BLaER1 treated with 17β-estradiol and CSF1 and Interleukin-3, amounts not matched to agents 10 nM and 100 nM (cell line): Measurements from ENCODE around the gene IL20.

Experiments used
- H3K27ac ChIP-seq, 11 experiments: shearing (Covaris generic); formaldehyde crosslinking; 2 replicates each; pipeline ENCODE4 v1.8.1; 2022
- H3K27me3 ChIP-seq, 11 experiments: shearing (Covaris generic); formaldehyde crosslinking; 2 replicates each; pipeline ENCODE4 v1.8.1; 2022
- H3K36me3 ChIP-seq, 11 experiments: shearing (Covaris generic); formaldehyde crosslinking; 2 replicates each; pipeline ENCODE4 v1.8.1; 2022
- H3K4me1 ChIP-seq, 10 experiments: shearing (Covaris generic); formaldehyde crosslinking; 2 replicates each; pipeline ENCODE4 v1.8.1; 2022
- H3K4me2 ChIP-seq, 11 experiments: shearing (Covaris generic); formaldehyde crosslinking; 2 replicates each; pipeline ENCODE4 v1.8.1; 2022
- H3K4me3 ChIP-seq, 10 experiments: shearing (Covaris generic); formaldehyde crosslinking; 2 replicates each; pipeline ENCODE4 v1.8.1; 2022
- H3K9ac ChIP-seq, 11 experiments: shearing (Covaris generic); formaldehyde crosslinking; 2 replicates each; pipeline ENCODE4 v1.8.1; 2022
- H3K9me3 ChIP-seq, 11 experiments: shearing (Covaris generic); formaldehyde crosslinking; replicated peaks in 1 of 11; 2 replicates each; pipeline ENCODE4 v1.8.1; 2022
- H4K20me1 ChIP-seq, 11 experiments: shearing (Covaris generic); formaldehyde crosslinking; 2 replicates each; pipeline ENCODE4 v1.8.1; 2022
- Cebpa-rat ChIP-seq, 11 experiments: shearing (Covaris generic); IDR thresholded peaks; 2 replicates each; pipeline ENCODE4 v1.8.1; 2022

Gene IL20

GRCh38 chr1:206898089-206898914 lies 32.9 kb downstream of the IL20 start:
- Histone ChIP-seq H3K4me1 (peaks cover 0 to 20% (median 11%) of the 10 kb centered on the region in 10 experiments; a peak in 15 of 20 replicates), H3K4me3 (no peak overlapping the region), H3K9me3 (no peaks in the 10 kb centered on the region), H3K9ac (no peak overlapping the region), H4K20me1 (no peaks in the 10 kb centered on the region; a peak in 1 of 22 replicates), H3K27ac (no peak overlapping the region), H3K36me3 (peaks cover 0 to 15% (median 7%) of the 10 kb centered on the region in 11 experiments; a peak in 15 of 22 replicates), H3K4me2 (no peak overlapping the region), H3K27me3 (peaks cover 0 to 5% (median 0%) of the 10 kb centered on the region in 11 experiments; a peak in 1 of 22 replicates)
- no peak for TF ChIP-seq Cebpa-rat (IDR thresholded peaks at IDR 0.05)

GRCh38 chr1:206898915-206899431 lies 33.5 kb downstream of the IL20 start:
- no peak overlapping the region for H3K4me2 ChIP-seq

GRCh38 chr1:206899717-206900116 lies 34.3 kb downstream of the IL20 start:
- TF ChIP-seq Cebpa-rat (IDR thresholded peaks at IDR 0.05) = no peak
- H3K27ac ChIP-seq = no peak overlapping the region
- no peak overlapping the region for H3K9ac ChIP-seq
- no peaks in the 10 kb centered on the region; a peak in 1 of 22 replicates for H3K27me3 ChIP-seq
- no peak overlapping the region for H3K4me2 ChIP-seq
- H3K36me3 ChIP-seq = peaks cover 12 to 30% (median 22%) of the 10 kb centered on the region in 11 experiments; a peak in 20 of 22 replicates
- no peaks in the 10 kb centered on the region; a peak in 1 of 22 replicates for H4K20me1 ChIP-seq
- peaks cover 0 to 20% (median 12%) of the 10 kb centered on the region in 10 experiments; a peak in 15 of 20 replicates for H3K4me1 ChIP-seq
- H3K4me3 ChIP-seq = no peak overlapping the region
- H3K9me3 ChIP-seq = no peaks in the 10 kb centered on the region

More at GRCh38 chr1:206898915-206899431, 33.5 kb downstream of the IL20 start:
- H3K27me3 ChIP-seq = peaks cover 0 to 2% (median 0%) of the 10 kb centered on the region in 11 experiments; a peak in 1 of 22 replicates
- peaks cover 5 to 22% (median 14%) of the 10 kb centered on the region in 11 experiments; a peak in 17 of 22 replicates for H3K36me3 ChIP-seq
- H3K27ac ChIP-seq = no peak overlapping the region
- no peak overlapping the region for H3K9ac ChIP-seq
- no peaks in the 10 kb centered on the region; a peak in 1 of 22 replicates for H4K20me1 ChIP-seq
- H3K9me3 ChIP-seq = no peaks in the 10 kb centered on the region
- no peak overlapping the region for H3K4me3 ChIP-seq
- TF ChIP-seq Cebpa-rat (IDR thresholded peaks at IDR 0.05) = no peak
- peaks cover 0 to 20% (median 11%) of the 10 kb centered on the region in 10 experiments; a peak in 15 of 20 replicates for H3K4me1 ChIP-seq

- H3K9me3 ChIP-seq = no peaks in the 10 kb centered on the region
- no peak overlapping the region for H3K27ac ChIP-seq
- H3K4me3 ChIP-seq = no peak overlapping the region
- H3K9ac ChIP-seq = no peak overlapping the region
- H3K36me3 ChIP-seq = peaks cover 16 to 34% (median 26%) of the 10 kb centered on the region in 11 experiments; a peak in 20 of 22 replicates
- no peaks in the 10 kb centered on the region; a peak in 1 of 22 replicates for H4K20me1 ChIP-seq
- H3K4me1 ChIP-seq = peaks cover 4 to 22% (median 17%) of the 10 kb centered on the region in 10 experiments; a peak in 17 of 20 replicates
- no peak overlapping the region for H3K4me2 ChIP-seq
- H3K27me3 ChIP-seq = no peaks in the 10 kb centered on the region; a peak in 1 of 22 replicates
- TF ChIP-seq Cebpa-rat (IDR thresholded peaks at IDR 0.05) = no peak
Measured at GRCh38 chr1:206900149-206900548, 34.7 kb downstream of the IL20 start.

GRCh38 chr1:206901944-206902343 lies 36.5 kb downstream of the IL20 start:
- Histone ChIP-seq H3K4me2 (no peak overlapping the region), H3K27me3 (no peaks in the 10 kb centered on the region), H3K9me3 (no peaks in the 10 kb centered on the region), H3K4me1 (peaks cover 15 to 28% (median 25%) of the 10 kb centered on the region in 10 experiments), H3K4me3 (no peak overlapping the region), H4K20me1 (no peaks in the 10 kb centered on the region; a peak in 1 of 22 replicates), H3K9ac (no peak overlapping the region), H3K27ac (no peak overlapping the region), H3K36me3 (peaks cover 16 to 41% (median 26%) of the 10 kb centered on the region in 11 experiments; a peak in 20 of 22 replicates)
- no peak for TF ChIP-seq Cebpa-rat (IDR thresholded peaks at IDR 0.05)

GRCh38 chr1:206902702-206903101 lies 37.3 kb downstream of the IL20 start:
- Histone ChIP-seq H3K4me1 (peaks cover 15 to 26% (median 22%) of the 10 kb centered on the region in 10 experiments), H3K9me3 (no peaks in the 10 kb centered on the region), H3K9ac (no peak overlapping the region), H3K4me3 (no peak overlapping the region), H3K4me2 (no peak overlapping the region), H3K27me3 (peaks cover 0 to 6% (median 2%) of the 10 kb centered on the region in 11 experiments; a peak in 9 of 22 replicates), H4K20me1 (peaks cover 0 to 6% (median 0%) of the 10 kb centered on the region in 11 experiments; a peak in 4 of 22 replicates), H3K27ac (no peak overlapping the region), H3K36me3 (peaks cover 16 to 48% (median 33%) of the 10 kb centered on the region in 11 experiments; a peak in 20 of 22 replicates)
- no peak for TF ChIP-seq Cebpa-rat (IDR thresholded peaks at IDR 0.05)

GRCh38 chr1:206903687-206904086 lies 38.3 kb downstream of the IL20 start:
- Histone ChIP-seq H3K9me3 (no peaks in the 10 kb centered on the region), H3K4me3 (no peak overlapping the region), H3K36me3 (peaks cover 20 to 58% (median 42%) of the 10 kb centered on the region in 11 experiments; a peak in 20 of 22 replicates), H4K20me1 (peaks cover 0 to 10% (median 2%) of the 10 kb centered on the region in 11 experiments; a peak in 11 of 22 replicates), H3K9ac (no peak overlapping the region), H3K27me3 (peaks cover 5 to 16% (median 12%) of the 10 kb centered on the region in 11 experiments), H3K4me1 (peaks cover 15 to 27% (median 22%) of the 10 kb centered on the region in 10 experiments), H3K4me2 (no peak overlapping the region), H3K27ac (no peak overlapping the region)
- no peak for TF ChIP-seq Cebpa-rat (IDR thresholded peaks at IDR 0.05)

- Histone ChIP-seq H3K9me3 (no peaks in the 10 kb centered on the region), H3K4me2 (peak overlapping the region in 7 of 11 experiments; percentile 49 to 77 (median 64); a peak in 12 of 22 replicates), H3K27me3 (peaks cover 14 to 24% (median 20%) of the 10 kb centered on the region in 11 experiments), H3K27ac (no peak overlapping the region), H3K36me3 (peaks cover 20 to 66% (median 49%) of the 10 kb centered on the region in 11 experiments; a peak in 20 of 22 replicates), H3K9ac (no peak overlapping the region), H3K4me3 (no peak overlapping the region), H3K4me1 (peaks cover 22 to 35% (median 27%) of the 10 kb centered on the region in 10 experiments), H4K20me1 (peaks cover 0 to 19% (median 11%) of the 10 kb centered on the region in 11 experiments; a peak in 18 of 22 replicates)
- TF ChIP-seq Cebpa-rat (IDR thresholded peaks at IDR 0.05) = no peak
Measured at GRCh38 chr1:206904423-206905142, 39.2 kb downstream of the IL20 start.
